Stimulated activated CD8-positive, alpha-beta memory T cell treated with anti-CD3 and anti-CD28 coated beads, Interleukin-15, amount 100 ng/mL, for 4 hours (primary cell): ENCODE measurements around the gene CACNA2D3.

Source experiments
- DNase-seq, 2 donors: peaks; one replicate each; pipeline ENCODE4 v3.0.0-alpha.2; 2020; ENCODE audit warnings: low read depth in 2 of 2

The CACNA2D3 gene

DNA sequence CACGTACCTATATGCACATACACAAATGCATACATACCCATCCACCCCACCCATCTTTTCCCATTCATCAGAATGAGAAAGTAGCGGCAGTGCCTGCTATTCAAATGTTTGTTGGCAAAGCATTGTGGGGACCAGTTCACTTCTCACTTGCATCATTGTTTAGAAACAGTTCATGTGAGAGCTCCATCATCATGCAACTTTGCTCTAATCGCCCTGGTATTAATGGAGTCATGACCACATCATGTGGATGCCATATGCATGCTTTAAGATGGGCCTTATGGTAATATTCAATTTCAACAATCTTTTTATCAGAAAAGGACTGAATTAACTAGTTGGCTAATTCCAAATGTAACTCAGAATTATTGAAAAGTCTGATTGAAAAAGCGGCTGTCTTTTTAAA is 725.0 kb downstream of the CACNA2D3 start:
- no peak for DNase-seq

DNA sequence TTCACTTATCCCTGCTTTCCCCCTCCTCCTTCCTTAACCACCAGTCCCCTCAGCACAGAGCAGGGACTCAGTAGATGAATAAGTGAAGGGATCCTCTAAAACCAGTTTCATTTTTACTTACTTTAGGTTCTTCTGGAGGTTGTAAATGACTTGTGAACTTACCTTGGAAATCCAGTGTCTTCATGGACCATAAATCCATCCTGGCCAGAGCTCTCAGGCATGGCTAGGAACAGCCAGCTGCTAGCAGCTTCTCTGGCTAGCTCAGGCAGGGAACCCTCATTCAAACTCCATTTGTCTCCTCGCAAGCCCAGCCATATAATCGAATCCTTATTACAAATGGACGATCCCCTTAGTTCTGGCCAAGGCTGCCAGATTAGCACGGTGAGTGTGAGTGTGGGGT is 727.0 kb downstream of the CACNA2D3 start:
- DNase-seq = no peak

DNA sequence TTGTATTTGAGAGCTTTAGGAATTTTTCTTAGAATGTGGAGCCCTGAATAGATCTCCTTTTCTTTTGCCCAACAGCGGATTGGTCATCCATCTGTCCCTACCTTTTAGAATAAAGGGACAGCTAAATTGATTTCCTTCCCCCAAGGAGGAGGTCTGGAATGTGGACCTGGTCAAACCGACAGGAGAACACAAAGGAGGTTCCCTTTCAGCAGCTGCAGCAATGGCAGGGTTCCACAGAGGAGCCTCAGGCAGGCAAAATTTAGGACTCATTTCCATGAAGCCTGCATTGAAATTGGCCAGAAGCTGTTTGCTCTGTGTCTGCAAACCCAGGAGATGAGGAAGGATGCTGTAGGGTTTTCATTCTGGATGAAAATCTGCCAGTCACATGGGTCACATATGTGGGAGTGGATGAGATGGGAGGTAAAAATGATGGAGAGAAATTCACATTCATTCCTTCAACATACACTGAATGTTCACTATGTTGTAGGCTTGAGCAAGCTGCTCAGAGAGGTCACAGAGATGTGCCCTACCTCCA is 728.2 kb downstream of the CACNA2D3 start:
- no peak for DNase-seq

DNA sequence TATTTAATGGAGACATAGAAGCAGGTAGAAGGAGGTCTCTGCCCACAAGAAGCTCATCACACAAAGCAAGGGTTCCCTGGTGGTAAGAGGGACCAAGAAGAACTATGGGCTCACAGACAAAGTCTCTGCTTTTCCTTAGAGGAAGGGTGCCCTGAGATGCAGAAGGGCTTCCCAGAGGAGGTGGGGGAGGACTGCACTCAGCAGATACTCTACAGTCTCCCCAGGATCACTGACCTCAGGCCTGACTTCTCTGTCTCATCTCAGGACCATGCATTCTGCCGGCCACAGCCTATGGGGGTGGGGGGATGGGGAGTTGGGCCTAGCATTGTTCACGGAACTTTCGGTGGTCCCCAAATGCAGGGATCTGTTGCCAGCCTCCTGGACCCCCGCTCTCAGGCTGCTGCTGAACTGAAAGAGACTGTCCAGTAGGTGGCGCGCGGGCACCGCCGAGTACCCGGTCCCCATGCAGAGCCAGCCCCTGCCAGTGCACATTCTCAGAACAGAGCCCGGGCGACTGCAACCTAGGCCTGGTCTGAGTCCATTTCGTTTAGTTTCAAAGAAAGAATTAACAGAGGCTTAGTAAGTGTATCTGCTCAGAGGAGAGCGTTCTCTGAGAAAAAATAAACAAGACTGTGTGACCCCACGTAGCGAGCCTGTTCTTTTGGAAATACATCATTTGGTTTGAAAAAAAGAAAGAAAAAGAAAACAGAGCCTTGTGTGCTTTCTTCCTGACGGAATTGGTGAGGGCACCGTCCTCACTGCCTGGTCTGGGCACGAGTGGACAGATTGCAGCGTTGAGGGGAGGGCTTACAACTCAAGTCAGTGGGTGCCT is 731.4 kb downstream of the CACNA2D3 start:
- no peak for DNase-seq

DNA sequence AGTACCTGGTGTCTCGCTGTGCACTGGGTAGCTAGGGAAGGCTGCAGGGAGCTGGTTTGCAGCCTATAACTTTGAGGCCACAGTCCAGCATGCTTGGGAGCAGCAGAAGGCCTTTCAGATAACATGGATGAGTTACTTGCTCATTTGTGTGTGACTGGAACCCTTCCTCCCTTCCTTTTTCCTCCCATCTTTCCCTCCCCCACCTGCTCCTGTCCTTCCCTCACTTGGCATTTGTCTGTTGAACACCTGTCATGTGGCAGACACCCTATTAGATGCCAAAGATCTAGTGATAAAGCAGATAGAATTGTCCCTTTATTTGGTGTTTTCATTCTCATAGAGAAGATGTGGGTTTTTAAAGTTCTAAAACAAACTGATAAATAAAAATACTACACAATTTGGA is 733.9 kb downstream of the CACNA2D3 start:
- no peak for DNase-seq

DNA sequence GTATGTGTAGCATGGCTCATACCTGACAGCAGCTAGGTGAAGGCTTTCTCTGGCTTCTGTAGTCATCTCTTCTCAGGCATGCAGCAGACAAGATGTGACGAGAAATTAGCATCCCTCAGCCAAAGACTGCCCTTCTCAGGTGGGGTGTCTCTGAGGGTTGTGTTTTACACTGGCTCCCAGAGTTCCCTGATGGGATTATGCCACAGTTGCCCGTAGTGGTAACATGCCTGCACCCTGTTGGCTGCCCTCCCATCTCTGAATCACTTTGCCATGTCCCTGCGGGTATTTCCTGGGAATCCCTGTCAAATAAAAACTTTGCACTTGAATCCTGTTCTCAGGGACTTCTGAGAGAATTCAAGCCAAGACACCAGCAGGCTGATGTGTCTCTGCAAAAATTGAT is 735.0 kb downstream of the CACNA2D3 start:
- DNase-seq = no peak

DNA sequence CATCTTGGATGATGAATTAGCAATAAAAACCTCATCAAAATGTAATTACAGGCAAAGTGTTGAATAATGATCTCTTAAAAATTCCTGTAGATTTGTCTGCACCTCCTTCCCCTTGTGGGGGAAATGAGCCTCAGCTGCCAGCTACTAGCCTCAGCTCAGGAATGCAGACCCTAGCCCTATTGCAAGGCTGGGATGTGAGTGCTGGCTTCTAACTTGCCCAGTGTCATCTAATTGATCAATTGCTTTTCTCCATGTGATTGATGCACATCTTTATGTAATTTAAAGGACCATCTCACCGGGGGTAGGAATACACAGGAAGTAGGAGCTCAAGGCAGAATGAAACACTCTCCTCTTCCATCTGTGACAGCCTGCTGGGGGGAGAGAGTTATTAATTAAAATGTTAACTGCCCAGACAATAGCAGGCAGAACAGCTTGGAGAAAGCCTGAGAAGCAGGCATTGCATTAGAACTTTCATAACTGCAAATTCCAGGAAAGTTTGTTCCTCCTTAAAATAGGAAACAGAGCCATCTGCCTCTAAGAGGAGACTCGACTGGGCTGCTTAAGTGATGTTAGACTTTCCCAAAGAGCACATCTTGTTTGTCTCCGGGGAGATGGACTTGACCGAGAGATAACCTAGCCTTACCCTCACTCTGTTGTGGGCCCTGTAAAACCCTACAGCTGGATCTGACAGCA is 735.9 kb downstream of the CACNA2D3 start:
- DNase-seq = no peak

DNA sequence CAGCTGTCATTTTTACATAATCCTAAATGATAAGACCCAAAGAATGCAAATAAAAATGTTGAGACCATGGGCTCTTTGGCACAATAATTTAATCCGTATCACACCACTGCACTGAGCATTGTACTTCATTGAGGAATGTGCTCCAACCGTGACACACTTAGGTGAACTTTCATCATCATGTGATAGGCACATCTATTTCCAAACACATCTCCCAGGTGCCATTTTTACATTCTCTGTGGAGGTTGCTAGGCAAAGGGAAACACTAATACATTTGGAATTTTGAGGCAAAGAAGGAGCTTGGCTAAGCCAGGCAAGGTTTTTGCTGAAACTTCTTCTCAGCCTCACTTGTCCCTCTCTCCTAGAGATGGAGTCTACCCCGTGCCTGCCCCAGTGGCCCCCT is 736.8 kb downstream of the CACNA2D3 start:
- DNase-seq = no peak

DNA sequence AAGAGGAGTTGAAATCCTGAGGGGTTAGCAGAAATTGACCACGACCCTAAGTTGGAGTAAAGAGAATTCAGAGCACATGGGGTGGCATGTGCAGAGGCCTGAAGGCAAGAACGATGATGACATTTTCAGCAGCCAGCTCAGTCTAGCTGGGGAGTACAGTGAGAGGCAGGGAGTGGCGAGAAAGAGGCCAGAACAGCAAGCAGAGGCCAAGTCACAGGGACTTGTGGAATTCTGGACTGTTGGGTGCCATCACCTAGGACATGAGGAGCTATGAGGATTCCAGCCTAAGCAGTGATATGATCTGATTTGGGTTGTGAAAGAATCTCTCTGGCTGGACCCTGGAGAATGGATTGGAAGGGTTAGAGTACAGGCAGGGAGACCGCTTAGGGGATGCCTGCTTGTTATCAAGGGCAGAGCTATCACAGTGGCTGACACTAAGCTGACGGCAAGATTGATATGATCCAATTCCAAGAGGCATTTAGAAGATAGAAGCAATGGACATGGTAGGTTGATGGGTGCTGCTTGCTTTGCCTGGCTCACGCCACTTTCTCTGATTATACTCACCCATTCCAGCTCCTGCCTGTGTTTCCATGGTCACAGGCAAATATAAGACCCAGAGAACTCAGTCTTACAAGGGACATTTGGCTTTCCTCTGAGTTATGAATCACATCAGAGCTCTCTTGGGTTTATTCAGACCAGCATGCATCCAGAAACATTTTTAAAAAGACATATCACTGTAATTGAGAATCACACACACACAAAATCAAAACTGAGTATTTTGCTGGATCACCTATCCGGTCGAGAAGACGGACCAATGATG is 739.1 kb downstream of the CACNA2D3 start:
- no peak for DNase-seq

DNA sequence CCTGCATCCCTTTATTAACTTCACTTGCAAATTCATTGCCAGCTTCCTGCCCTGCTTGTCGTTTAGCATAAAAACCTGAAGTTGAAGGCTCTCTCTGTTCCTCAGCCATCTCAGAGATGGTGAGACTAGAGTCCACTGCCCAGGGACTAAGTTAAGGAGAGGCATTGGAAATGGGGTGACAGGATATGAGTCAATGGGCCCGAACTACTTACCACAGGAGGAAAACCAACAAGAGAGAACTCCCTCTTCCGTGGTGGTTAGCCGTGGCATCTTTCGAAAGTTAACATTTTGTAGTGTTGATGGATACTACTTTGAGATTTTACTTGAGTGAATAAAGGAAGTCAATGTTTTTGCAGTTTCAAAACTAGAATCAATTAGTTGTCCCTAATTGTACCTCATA is 740.2 kb downstream of the CACNA2D3 start:
- DNase-seq = no peak

DNA sequence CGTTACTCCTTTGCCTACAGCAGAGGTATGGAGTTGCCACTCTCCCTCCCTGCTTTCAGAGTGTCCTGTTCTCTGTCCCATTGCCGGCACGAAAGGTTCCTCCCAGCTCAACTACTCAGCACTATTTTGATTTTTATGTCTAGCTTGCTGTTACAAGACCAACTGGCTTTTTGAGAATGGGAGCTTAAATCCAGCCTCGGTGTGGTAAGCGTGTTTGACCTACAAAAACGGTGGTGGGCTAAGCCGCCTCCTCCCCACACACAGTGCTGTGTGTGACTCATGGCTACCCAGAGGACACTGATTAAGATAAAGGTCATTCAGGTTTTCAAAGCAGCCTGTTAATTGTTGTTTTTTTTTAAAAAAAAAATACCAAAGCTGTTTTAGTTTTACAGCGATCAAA is 741.0 kb downstream of the CACNA2D3 start:
- no peak for DNase-seq

DNA sequence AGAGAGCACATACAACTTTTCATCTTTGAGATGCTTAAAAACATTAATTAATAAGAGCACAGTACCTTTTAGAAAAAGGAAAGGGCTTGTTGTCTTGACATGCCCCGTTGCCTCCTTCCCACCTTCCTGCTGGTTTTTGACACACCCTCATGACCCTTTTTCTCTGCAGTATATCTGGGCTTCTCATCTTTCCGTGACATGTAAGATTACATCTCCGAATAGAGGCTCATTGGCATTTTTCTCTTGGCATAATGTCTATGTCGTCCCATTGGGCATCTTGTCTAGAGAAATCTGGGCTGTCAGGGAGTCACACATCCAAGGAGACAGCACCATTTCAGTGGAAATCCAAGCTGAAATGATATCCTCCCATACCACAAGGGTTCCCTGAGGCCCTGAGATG is 741.4 kb downstream of the CACNA2D3 start:
- no peak for DNase-seq

DNA sequence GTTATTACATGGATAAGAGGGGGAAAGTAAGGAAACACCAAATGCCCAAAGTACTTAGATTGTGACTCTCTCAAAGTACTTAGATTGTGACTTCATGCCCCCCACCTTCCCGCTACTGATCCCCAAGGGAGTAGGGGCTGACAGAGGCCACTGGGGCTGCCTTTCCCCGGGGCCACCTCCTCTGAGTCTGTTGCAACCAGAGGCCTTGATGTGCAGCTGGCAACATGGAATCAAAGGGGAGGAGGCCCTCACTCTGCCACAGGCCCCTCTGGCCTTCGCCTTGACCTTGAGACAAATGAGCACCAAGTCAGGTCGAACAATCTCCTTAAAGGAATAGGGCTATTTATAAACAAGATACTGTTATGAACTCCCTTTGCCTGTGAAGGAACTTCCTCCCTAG is 743.0 kb downstream of the CACNA2D3 start:
- no peak for DNase-seq

DNA sequence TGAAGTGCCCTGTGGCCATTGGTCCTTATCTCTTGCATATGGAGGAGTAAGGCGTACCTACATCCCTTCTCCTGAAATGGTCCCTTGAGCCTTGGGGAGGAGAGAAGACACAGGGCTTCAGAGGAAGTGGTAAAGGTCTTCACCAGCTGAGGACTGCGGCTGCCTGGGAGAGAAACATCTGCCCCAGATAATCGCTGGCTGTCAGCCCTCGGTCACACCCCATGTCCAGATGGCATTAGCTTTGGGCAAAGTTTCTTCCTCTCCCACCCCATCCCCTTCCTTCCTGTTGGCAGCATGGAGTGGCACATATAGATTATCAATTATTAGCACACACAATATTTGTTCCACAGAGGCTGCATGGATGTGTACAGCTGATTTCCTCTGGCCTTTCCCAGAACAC is 743.9 kb downstream of the CACNA2D3 start:
- no peak for DNase-seq

DNA sequence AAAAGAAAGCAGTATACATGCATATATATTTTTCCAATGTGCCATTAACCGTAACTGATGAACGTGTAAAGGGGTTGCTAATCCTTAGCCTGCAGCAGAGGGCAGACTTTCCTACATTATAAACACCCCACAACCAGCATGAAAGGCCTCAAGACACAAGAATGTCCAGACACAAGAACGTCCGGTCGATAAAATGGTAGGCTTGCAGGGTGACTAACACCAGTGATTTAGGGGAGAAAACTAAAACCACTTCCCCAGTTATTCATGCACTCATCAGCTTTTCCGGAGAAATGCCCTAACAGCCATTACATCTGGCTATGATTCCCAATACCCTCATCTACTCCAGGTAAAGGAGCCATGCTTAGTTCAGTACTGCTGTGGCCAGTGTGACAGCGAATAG is 748.1 kb downstream of the CACNA2D3 start:
- no peak for DNase-seq

DNA sequence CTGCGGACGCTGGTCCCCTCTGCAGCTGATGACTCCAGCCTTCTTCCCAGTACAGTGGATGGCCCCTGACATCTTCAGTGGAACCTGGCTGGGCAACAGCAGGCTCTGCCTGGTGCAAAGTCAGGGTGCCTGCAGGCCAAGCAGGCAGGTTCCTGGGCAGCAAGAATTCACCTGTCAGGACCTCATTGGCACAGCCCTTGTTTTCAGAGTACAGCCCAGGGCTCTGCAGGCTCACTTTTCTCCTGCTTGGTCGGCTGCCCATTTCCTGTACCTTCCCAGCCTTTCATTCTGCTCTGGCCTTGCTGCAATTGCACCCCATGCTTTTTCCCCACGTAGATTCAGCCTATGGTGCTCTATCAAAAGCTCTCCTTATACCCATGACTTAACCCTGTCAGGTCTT is 749.5 kb downstream of the CACNA2D3 start:
- DNase-seq = no peak

DNA sequence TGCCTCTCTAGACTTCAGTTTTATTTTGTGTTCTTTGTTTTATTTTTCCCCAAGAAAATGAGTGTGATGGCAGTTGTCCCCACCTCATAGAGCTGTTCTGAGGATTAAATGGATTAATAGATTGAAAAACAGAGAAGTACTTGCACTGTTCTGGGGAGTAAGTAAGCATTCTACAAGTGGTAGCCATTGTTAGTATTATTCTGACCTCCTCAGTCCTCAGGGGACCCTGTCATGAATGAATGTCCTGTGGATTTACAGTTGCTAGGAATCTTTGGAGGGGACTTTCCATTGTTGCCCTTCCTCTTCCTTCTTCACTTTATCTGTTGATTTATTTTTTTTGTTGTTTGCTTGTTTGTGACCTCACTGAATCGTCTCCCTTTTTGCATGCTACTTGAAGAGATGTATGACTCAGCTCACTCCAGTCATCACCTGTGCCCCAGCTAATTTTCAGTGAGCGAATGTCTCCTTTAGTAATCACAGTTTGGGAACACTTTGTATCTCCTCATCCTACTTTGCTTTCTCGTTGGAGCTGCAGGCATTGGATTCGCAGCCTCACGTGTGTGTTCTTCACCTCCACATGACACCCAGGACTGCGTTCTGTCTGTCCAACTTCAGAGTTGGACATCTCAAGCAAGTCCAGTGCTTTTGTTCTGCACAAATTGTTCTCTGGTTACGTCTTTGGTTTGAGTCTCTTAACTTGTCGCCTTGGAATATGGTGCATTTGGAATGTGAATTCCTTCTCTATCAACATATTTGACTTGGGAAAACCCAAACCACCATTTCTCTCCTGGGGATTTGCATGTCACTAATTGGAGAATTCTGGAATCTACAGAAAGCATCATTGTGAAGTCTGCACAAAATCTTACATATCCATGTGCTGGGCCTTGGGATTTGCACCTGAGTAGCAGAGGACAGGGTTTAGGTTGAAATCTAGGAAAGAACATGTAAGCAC is 751.0 kb downstream of the CACNA2D3 start:
- no peak for DNase-seq

DNA sequence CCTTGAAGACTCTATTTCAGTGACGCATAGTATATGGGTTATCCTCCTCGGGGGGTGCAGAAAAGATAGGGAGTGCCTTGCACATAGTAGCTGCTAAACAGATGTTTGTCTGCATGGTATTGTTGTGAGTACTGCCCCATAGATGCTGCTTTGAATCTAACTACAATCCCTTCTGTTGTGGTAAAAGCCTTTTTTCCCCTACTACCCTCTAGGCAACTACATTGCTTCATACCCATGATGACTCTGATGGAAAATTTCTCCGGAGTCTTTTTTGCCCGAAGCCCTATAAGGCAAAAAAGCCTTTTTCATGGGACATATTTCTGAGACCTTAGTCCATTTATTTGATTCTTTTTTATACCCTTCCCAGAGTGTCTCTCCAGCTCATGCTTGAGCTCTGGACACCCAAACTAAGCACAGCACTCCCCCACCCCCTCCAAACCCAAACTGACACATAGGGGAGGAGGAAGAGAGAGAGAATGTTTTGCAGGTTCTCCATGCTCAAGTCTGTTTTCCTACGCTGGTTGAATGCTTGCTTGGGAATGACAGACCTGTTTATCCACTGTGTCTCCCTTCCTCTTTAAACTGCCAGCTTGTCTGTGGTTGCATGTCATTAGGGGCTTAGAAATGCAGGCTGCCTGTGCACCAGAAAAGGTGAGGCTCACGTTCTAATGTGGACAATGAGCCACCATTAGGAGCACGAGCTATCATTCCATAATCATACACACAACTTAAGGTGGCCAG is 752.6 kb downstream of the CACNA2D3 start:
- no peak for DNase-seq

DNA sequence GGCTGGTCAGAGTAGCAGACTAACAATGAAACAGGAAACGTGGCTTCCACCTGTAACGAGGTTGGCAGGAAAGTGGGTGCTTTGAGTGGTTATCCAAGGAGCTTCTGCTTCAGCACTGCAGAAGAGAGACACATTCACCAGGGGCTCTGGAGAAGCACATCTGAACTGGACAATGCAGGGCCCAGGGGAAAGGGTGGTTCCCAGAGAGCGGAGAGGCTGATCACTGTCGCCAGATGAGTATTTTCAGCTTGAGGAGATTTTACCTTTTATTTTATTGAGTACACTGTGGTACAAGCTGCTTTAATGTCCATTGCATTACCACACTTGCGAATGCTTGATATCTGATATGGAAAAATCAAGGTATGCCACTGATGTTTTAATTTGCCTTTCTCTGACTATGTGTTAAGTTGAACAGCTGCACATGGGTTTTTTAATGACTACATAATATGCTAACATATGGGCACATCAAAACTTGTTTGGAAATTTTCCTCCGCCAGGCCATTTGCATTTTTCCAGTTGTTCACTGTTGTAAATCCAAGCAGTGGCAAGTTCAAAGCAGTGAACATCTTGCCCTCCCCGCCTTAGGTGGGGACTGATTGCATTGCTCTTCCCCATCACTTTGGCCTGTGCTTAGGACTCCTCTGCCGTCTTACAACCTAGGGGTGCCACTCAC is 753.4 kb downstream of the CACNA2D3 start:
- no peak for DNase-seq

DNA sequence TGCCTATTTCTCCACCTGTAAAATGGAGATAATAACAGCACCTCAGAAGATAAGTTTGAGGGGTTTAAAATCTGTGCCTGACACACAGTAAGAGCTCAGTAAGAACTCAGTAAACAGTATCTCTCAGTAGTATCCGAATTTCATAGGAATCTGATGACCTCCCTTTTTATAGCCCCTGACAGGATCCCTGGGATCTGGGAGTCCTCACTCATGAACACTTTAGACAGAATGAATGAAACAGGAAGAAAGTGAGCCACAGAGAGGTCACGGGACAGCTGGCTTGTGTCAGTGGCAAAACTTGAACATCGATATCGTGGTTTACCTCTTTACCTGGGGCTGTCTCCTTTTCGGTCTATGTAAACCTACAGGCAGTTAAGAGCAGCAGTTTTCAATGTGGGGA is 754.3 kb downstream of the CACNA2D3 start:
- DNase-seq = no peak
